KMS-11 (cell line): ENCODE data around the gene SHROOM2.

Experiments used
- H2AFZ ChIP-seq: fragments of 200-600 bp; sonication (generic); 2 replicates; pipeline ENCODE4 v1.6.1; 2016; ENCODE audit warnings: antibody characterized with exemption, mixed run types, low read depth
- H3K27ac ChIP-seq: fragments of 200-600 bp; sonication (generic); 2 replicates; pipeline ENCODE4 v1.6.1; 2016; ENCODE audit warnings: mild to moderate bottlenecking, mixed run types
- H3K27me3 ChIP-seq: fragments of 200-600 bp; sonication (generic); 2 replicates; pipeline ENCODE4 v1.6.1; 2017; ENCODE audit warnings: mild to moderate bottlenecking, low read depth, mixed run types, moderate library complexity; ENCODE audit not compliant: insufficient read depth
- H3K36me3 ChIP-seq: fragments of 200-600 bp; sonication (generic); 2 replicates; pipeline ENCODE4 v1.6.1; 2017; ENCODE audit warnings: mild to moderate bottlenecking, mixed run types; ENCODE audit not compliant: insufficient read depth
- H3K4me1 ChIP-seq: fragments of 200-600 bp; sonication (generic); 2 replicates; pipeline ENCODE4 v1.6.1; 2016; ENCODE audit warnings: mild to moderate bottlenecking, low read depth, mixed run types; ENCODE audit not compliant: poor library complexity, severe bottlenecking
- H3K4me2 ChIP-seq: fragments of 200-600 bp; sonication (generic); 2 replicates; pipeline ENCODE4 v1.7.0; 2016; ENCODE audit warnings: mild to moderate bottlenecking, mixed run types
- H3K4me3 ChIP-seq: fragments of 200-600 bp; sonication (generic); IDR thresholded peaks from 2 replicates; pipeline ENCODE4 v1.6.1; 2017; ENCODE audit warnings: low read depth, low read length, mixed read lengths; ENCODE audit not compliant: insufficient read depth
- H3K79me2 ChIP-seq: fragments of 200-600 bp; sonication (generic); 2 replicates; pipeline ENCODE4 v1.6.1; 2016; ENCODE audit warnings: low read depth, mixed run types; ENCODE audit not compliant: insufficient read depth
- H3K9ac ChIP-seq: fragments of 200-600 bp; sonication (generic); 2 replicates; pipeline ENCODE4 v1.6.1; 2016; ENCODE audit warnings: mild to moderate bottlenecking, mixed run types
- H4K20me1 ChIP-seq: fragments of 200-600 bp; sonication (generic); 2 replicates; pipeline ENCODE4 v1.6.1; 2016; ENCODE audit warnings: mild to moderate bottlenecking, mixed run types; ENCODE audit not compliant: insufficient read depth
- CTCF ChIP-seq: fragments of 200-600 bp; sonication (generic); conservative IDR thresholded peaks from 2 replicates; pipeline ENCODE4 v1.6.1; 2017; ENCODE audit warnings: low read depth, mild to moderate bottlenecking, antibody characterized with exemption, low read length, moderate library complexity, mixed read lengths

Gene SHROOM2

GRCh38 chrX:9913146-9913433 lies 126.9 kb downstream of the SHROOM2 start:
- Histone ChIP-seq H3K4me1 (no peaks in the 10 kb centered on the region), H3K9ac (no peak overlapping the region), H4K20me1 (no peaks in the 10 kb centered on the region), H3K4me2 (no peak overlapping the region), H3K4me3 (no peak overlapping the region), H2AFZ (no peak overlapping the region), H3K79me2 (no peaks in the 10 kb centered on the region), H3K27me3 (no peaks in the 10 kb centered on the region), H3K36me3 (no peaks in the 10 kb centered on the region), H3K27ac (no peak overlapping the region)
- TF ChIP-seq CTCF: no peak

GRCh38 chrX:9917861-9918260 lies 131.6 kb downstream of the SHROOM2 start:
- H3K79me2 ChIP-seq: no peaks in the 10 kb centered on the region
- H2AFZ ChIP-seq: no peak overlapping the region
- no peak overlapping the region for H3K9ac ChIP-seq
- no peak overlapping the region for H3K27ac ChIP-seq
- no peaks in the 10 kb centered on the region for H4K20me1 ChIP-seq
- no peak for TF ChIP-seq CTCF
- no peak overlapping the region for H3K4me2 ChIP-seq
- no peak overlapping the region for H3K4me3 ChIP-seq
- H3K4me1 ChIP-seq: no peaks in the 10 kb centered on the region
- H3K36me3 ChIP-seq: no peaks in the 10 kb centered on the region
- H3K27me3 ChIP-seq: no peaks in the 10 kb centered on the region

- no peaks in the 10 kb centered on the region for H3K4me1 ChIP-seq
- no peak for TF ChIP-seq CTCF
- no peak overlapping the region for H3K9ac ChIP-seq
- H3K4me2 ChIP-seq: no peak overlapping the region
- H3K27ac ChIP-seq: no peak overlapping the region
- H3K4me3 ChIP-seq: no peak overlapping the region
- no peaks in the 10 kb centered on the region for H4K20me1 ChIP-seq
- no peaks in the 10 kb centered on the region for H3K36me3 ChIP-seq
- no peaks in the 10 kb centered on the region for H3K27me3 ChIP-seq
- H2AFZ ChIP-seq: no peak overlapping the region
- H3K79me2 ChIP-seq: no peaks in the 10 kb centered on the region
Measured at GRCh38 chrX:9919632-9920172, 133.5 kb downstream of the SHROOM2 start.

- Histone ChIP-seq H3K4me2 (no peak overlapping the region), H3K4me3 (no peak overlapping the region), H3K79me2 (no peaks in the 10 kb centered on the region), H3K9ac (no peak overlapping the region), H3K36me3 (no peaks in the 10 kb centered on the region), H3K27me3 (no peaks in the 10 kb centered on the region), H4K20me1 (no peaks in the 10 kb centered on the region), H3K27ac (no peak overlapping the region), H3K4me1 (no peaks in the 10 kb centered on the region), H2AFZ (no peak overlapping the region)
- no peak for TF ChIP-seq CTCF
Measured at GRCh38 chrX:9921407-9921806, 135.2 kb downstream of the SHROOM2 start.
